Thyroid gland (tissue), 4 donors: ENCODE data around the gene RRAGC.

Experiments
- POLR2A ChIP-seq, 2 donors: fragments of 450-650 bp; IDR thresholded peaks; one replicate each; pipeline ENCODE4 v1.6.1; 2017; ENCODE audit warnings: antibody characterized with exemption in 2 of 2, mild to moderate bottlenecking in 2 of 2, moderate library complexity in 1 of 2
- TF ChIP-seq, protein P1 (sequence below), 6 experiments: fragments of 200-600 bp in 3 of 6; fragments of 450-650 bp in 3 of 6; sonication (generic) in 3 of 6; IDR thresholded peaks; one replicate each; pipeline ENCODE4 v1.5.1; 2016 to 2019; ENCODE audit warnings: antibody characterized with exemption in 6 of 6, mild to moderate bottlenecking in 2 of 6, inconsistent platforms in 1 of 6, moderate library complexity in 1 of 6

DNA sequence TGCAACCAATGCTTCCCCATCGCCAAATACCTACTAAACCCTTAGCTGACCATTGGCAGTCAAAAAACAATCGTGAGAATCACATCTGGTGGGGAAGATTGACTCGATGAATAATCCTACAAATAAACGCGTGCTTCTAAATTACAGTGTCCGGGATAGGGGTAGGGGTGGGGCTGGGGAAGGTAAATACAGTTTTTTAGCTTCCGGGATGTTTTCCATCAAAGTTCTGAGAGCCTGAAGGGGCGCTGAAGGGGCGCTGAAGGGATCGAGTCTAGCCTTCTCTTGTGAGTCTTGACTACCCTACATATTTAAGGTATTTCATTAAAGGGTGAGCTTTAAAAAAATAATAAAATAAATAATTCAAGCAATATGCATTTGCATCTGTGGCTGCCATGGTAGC lies 40.5 kb downstream of the RRAGC start:
- no peak for TF ChIP-seq POLR2A (IDR thresholded peaks at IDR 0.05)
- TF ChIP-seq, protein P1, sequence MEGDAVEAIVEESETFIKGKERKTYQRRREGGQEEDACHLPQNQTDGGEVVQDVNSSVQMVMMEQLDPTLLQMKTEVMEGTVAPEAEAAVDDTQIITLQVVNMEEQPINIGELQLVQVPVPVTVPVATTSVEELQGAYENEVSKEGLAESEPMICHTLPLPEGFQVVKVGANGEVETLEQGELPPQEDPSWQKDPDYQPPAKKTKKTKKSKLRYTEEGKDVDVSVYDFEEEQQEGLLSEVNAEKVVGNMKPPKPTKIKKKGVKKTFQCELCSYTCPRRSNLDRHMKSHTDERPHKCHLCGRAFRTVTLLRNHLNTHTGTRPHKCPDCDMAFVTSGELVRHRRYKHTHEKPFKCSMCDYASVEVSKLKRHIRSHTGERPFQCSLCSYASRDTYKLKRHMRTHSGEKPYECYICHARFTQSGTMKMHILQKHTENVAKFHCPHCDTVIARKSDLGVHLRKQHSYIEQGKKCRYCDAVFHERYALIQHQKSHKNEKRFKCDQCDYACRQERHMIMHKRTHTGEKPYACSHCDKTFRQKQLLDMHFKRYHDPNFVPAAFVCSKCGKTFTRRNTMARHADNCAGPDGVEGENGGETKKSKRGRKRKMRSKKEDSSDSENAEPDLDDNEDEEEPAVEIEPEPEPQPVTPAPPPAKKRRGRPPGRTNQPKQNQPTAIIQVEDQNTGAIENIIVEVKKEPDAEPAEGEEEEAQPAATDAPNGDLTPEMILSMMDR (IDR thresholded peaks at IDR 0.05) = no peak
